A549 treated with Mapracorat at 1 μM for 4 hours (cell line): ENCODE results near the gene TNFRSF25. TPM values are rescaled to one million over a fixed set of nuclear protein-coding genes. Genes with fewer than 3 reads are reported as not detected.

Source experiments
- total RNA-seq: library from RNA; stranded (reverse); fragments of 200-300 nt; extraction: Qiagen RNA extraction; gene quantifications from 5 replicates; pipeline ENCODE4 v1.2.3, GENCODE V29; 2022

Gene TNFRSF25, protein sequence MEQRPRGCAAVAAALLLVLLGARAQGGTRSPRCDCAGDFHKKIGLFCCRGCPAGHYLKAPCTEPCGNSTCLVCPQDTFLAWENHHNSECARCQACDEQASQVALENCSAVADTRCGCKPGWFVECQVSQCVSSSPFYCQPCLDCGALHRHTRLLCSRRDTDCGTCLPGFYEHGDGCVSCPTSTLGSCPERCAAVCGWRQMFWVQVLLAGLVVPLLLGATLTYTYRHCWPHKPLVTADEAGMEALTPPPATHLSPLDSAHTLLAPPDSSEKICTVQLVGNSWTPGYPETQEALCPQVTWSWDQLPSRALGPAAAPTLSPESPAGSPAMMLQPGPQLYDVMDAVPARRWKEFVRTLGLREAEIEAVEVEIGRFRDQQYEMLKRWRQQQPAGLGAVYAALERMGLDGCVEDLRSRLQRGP
- total RNA-seq, result 2.3 to 4.9 TPM (median 3.4 TPM) in 5 replicates

GRCh38 chr1:6466023-6466422 is at the start of gene TNFRSF25:
TNFRSF25 (minus strand) TSS chr1:6466173; CDS start chr1:6466107, 66 bp downstream.

GRCh38 chr1:6491480-6491962 is 25.5 kb upstream of the TNFRSF25 start, which contains the start of gene PLEKHG5:
PLEKHG5 (minus strand) TSS chr1:6491667; CDS start chr1:6477571, 14,096 bp downstream.

GRCh38 chr1:6424619-6425593 is 41.1 kb downstream of the TNFRSF25 start, which contains the start of gene ESPN:
ESPN (plus strand) TSS chr1:6424776; CDS start chr1:6424956, 180 bp downstream.

GRCh38 chr1:6419804-6420453 is 46.0 kb downstream of the TNFRSF25 start, which contains the start of gene HES2:
HES2 (minus strand) TSS chr1:6419919; CDS start chr1:6419820, 99 bp downstream.

Other genes with a start within 250 kb of the TNFRSF25 start
- 48.0 to 61.3 TPM (median 58.5 TPM) in 5 replicates for gene ICMT, start 230.2 kb downstream of the TNFRSF25 start, total RNA-seq
- gene HES3, start 222.0 kb downstream of the TNFRSF25 start, total RNA-seq, result not detected in 5 replicates
- gene GPR153, start 205.1 kb downstream of the TNFRSF25 start, total RNA-seq, result 2.6 to 3.7 TPM (median 3.4 TPM) in 5 replicates
- gene ACOT7, start 72.4 kb downstream of the TNFRSF25 start, total RNA-seq, result 68.7 to 103 TPM (median 91.2 TPM) in 5 replicates
- gene HES2, start 46.3 kb downstream of the TNFRSF25 start, total RNA-seq, result 2.6 to 5.7 TPM (median 5.2 TPM) in 5 replicates
- gene ESPN, start 41.4 kb downstream of the TNFRSF25 start, total RNA-seq, result 0.55 to 1.0 TPM (median 0.68 TPM) in 5 replicates
- 2.6 to 4.9 TPM (median 3.3 TPM) in 5 replicates for gene PLEKHG5, start 25.5 kb upstream of the TNFRSF25 start, total RNA-seq
- 3.5 to 4.9 TPM (median 3.9 TPM) in 5 replicates for gene NOL9, start 88.3 kb upstream of the TNFRSF25 start, total RNA-seq
- not detected in 5 replicates for gene TAS1R1, start 89.1 kb upstream of the TNFRSF25 start, total RNA-seq
- gene ZBTB48, start 113.8 kb upstream of the TNFRSF25 start, total RNA-seq, result 12.0 to 18.4 TPM (median 17.1 TPM) in 5 replicates
- 14.9 to 25.9 TPM (median 21.8 TPM) in 5 replicates for gene KLHL21, start 136.7 kb upstream of the TNFRSF25 start, total RNA-seq
- 8.0 to 11.6 TPM (median 9.5 TPM) in 5 replicates for gene PHF13, start 147.6 kb upstream of the TNFRSF25 start, total RNA-seq
- gene THAP3, start 158.7 kb upstream of the TNFRSF25 start, total RNA-seq, result 14.3 to 18.9 TPM (median 16.6 TPM) in 5 replicates
- gene DNAJC11, start 235.6 kb upstream of the TNFRSF25 start, total RNA-seq, result 32.3 to 35.5 TPM (median 33.0 TPM) in 5 replicates